ENCODE measurements around the gene KCNA10. TPM values are rescaled to one million over a fixed set of nuclear protein-coding genes. Genes with fewer than 3 reads are reported as not detected.

The KCNA10 gene
- total RNA-seq, 6 experiments from 2014 or later, result not detected

DNA sequence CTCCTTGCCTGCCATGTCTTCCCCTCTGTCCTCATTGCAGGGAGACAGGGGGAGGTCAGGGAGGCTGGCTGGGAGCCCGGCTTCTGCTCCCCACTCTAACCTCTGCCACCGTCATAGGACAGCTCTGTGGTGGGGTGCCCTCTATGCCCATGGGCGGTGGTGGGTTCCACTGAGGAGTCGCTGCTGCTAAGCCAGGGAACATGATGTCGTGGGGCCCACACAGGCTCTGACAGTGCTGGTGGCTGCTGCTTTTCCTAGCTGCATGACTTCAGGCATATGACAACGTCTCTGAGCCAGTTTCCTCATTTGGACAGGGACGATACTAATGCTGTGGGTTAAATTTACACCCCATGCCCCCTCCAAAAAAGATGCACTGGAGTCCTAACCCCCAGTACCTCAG, 14.7 kb downstream of the KCNA10 start:
- DNase-seq (no peak), ATAC-seq (peak in 1 of 4 donors; percentile 13)
- TF ChIP-seq, protein P1, sequence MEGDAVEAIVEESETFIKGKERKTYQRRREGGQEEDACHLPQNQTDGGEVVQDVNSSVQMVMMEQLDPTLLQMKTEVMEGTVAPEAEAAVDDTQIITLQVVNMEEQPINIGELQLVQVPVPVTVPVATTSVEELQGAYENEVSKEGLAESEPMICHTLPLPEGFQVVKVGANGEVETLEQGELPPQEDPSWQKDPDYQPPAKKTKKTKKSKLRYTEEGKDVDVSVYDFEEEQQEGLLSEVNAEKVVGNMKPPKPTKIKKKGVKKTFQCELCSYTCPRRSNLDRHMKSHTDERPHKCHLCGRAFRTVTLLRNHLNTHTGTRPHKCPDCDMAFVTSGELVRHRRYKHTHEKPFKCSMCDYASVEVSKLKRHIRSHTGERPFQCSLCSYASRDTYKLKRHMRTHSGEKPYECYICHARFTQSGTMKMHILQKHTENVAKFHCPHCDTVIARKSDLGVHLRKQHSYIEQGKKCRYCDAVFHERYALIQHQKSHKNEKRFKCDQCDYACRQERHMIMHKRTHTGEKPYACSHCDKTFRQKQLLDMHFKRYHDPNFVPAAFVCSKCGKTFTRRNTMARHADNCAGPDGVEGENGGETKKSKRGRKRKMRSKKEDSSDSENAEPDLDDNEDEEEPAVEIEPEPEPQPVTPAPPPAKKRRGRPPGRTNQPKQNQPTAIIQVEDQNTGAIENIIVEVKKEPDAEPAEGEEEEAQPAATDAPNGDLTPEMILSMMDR (IDR thresholded peaks at IDR 0.05), result no peak
- TF ChIP-seq POLR2A (IDR thresholded peaks at IDR 0.05), result no peak
- Histone ChIP-seq H3K9me3 (no peaks in the 10 kb centered on the region), H3K4me1 (no peaks in the 10 kb centered on the region), H3K27me3 (no peaks in the 10 kb centered on the region), H3K36me3 (no peaks in the 10 kb centered on the region), H3K4me3 (no peak overlapping the region), H3K27ac (no peak overlapping the region)
- 40% methylated on average over 1 of the region's 7 CpGs for WGBS (ENCODE audit: insufficient coverage, low coverage, low lambda C conversion rate, missing lambda C conversion rate)
- intact Hi-C loops (cut with DNase I), result no loop called here

DNA sequence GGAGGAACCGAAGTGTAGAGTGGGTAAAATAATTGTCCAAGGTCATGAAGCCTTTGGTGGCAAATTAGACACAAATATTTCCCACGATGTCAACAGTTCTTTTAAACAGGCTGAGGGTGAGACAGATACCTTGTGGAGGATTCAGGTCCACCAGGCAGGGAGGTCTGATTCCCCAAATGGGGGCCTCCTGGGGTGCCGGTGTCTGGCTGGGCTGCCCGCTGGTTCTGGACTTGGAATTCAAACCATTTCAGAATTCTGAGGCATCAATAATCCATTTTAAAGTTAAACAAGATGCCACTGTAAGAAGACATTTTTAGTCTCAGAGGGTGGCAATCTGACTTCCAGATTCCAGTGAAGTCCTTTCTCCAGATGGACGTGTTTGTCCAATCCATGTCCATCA, 15.5 kb downstream of the KCNA10 start:
- Histone ChIP-seq H3K36me3 (no peaks in the 10 kb centered on the region), H3K27me3 (no peaks in the 10 kb centered on the region), H3K4me1 (no peaks in the 10 kb centered on the region), H3K9me3 (no peaks in the 10 kb centered on the region), H3K4me3 (no peak overlapping the region), H3K27ac (no peak overlapping the region)
- 66% methylated on average over 3 of the region's 5 CpGs for WGBS (ENCODE audit: insufficient coverage, low coverage, low lambda C conversion rate, missing lambda C conversion rate)
- intact Hi-C loops (cut with DNase I), result no loop called here
- ATAC-seq, result no peak
- DNase-seq, result no peak
- no peak for TF ChIP-seq POLR2A (IDR thresholded peaks at IDR 0.05)
- TF ChIP-seq, protein P1 (IDR thresholded peaks at IDR 0.05), result no peak

GRCh38 chr1:110502402-110503151, 16.4 kb downstream of the KCNA10 start:
- 26% methylated on average over 6 of the region's 8 CpGs for WGBS (ENCODE audit: insufficient coverage, low coverage, low lambda C conversion rate, missing lambda C conversion rate)
- DNase-seq, result no peak
- no peak for TF ChIP-seq POLR2A (IDR thresholded peaks at IDR 0.05)
- TF ChIP-seq, protein P1 (IDR thresholded peaks at IDR 0.05), result no peak
- ATAC-seq, result peak; percentile 16 to 54 (median 42)
- no peaks in the 10 kb centered on the region for H3K4me1 ChIP-seq
- H3K4me3 ChIP-seq, result no peak overlapping the region
- H3K27me3 ChIP-seq, result no peaks in the 10 kb centered on the region
- intact Hi-C loops (cut with DNase I), result no loop called here
- no peak overlapping the region for H3K27ac ChIP-seq
- no peaks in the 10 kb centered on the region for H3K9me3 ChIP-seq
- H3K36me3 ChIP-seq, result no peaks in the 10 kb centered on the region

GRCh38 chr1:110501488-110502132, 17.4 kb downstream of the KCNA10 start:
- no peak overlapping the region for H3K27ac ChIP-seq
- TF ChIP-seq, protein P1 (IDR thresholded peaks at IDR 0.05), result no peak
- TF ChIP-seq POLR2A (IDR thresholded peaks at IDR 0.05), result no peak
- no peak for DNase-seq
- peak in 2 of 4 donors; percentile 43 to 63 for ATAC-seq
- H3K4me3 ChIP-seq, result no peak overlapping the region
- no peaks in the 10 kb centered on the region for H3K4me1 ChIP-seq
- H3K36me3 ChIP-seq, result no peaks in the 10 kb centered on the region
- WGBS (ENCODE audit: insufficient coverage, low coverage, low lambda C conversion rate, missing lambda C conversion rate), result 49% methylated on average over 3 of the region's 6 CpGs
- no peaks in the 10 kb centered on the region for H3K27me3 ChIP-seq
- intact Hi-C loops (cut with DNase I), result no loop called here
- H3K9me3 ChIP-seq, result no peaks in the 10 kb centered on the region

All from right lobe of liver (tissue), 6 donors.